ENCODE results near the gene OR4C45. TPM values are rescaled to one million over a fixed set of nuclear protein-coding genes. Genes with fewer than 3 reads are reported as not detected.
"Not testable (repeated sequence)": the region's sequence is repeated elsewhere in the genome, so short reads cannot be mapped to it uniquely, and the experiment has no call there.

The OR4C45 gene
- total RNA-seq (2014; rRNA removed; shearing (Covaris generic)): not detected in 2 replicates
- polyA plus RNA-seq (2015; cell fraction: cytosol; rRNA removed): not detected in 2 replicates
- polyA plus RNA-seq (2015; cell fraction: nucleus; rRNA removed): not detected in 2 replicates

- no peak for DNase-seq (ENCODE audit: low read depth, low spot score)
- in situ Hi-C loops (cut with HindIII; ENCODE audit: low pct_unique_long_range_greater_than_20kb, low sequenced_read_pairs): no loop called here
These were observed at the start of gene OR4C45 for GRCh38 chr11:50032574-50032973. Gene OR4C45 (plus strand): TSS chr11:50032874.

GRCh38 chr11:49995565-49995964 is 37.1 kb upstream of the OR4C45 start:
- in situ Hi-C loops (cut with HindIII; ENCODE audit: low pct_unique_long_range_greater_than_20kb, low sequenced_read_pairs): no loop called here
- peak; percentile 90 for DNase-seq (ENCODE audit: low read depth, low spot score)

- in situ Hi-C loops (cut with HindIII; ENCODE audit: low pct_unique_long_range_greater_than_20kb, low sequenced_read_pairs): no loop called here
- peak; percentile 54 for DNase-seq (ENCODE audit: low read depth, low spot score)
These were observed 2.5 kb upstream of the OR4C45 start for GRCh38 chr11:50030193-50030592.

GRCh38 chr11:50036239-50036638 is 3.6 kb downstream of the OR4C45 start:
- in situ Hi-C loops (cut with HindIII; ENCODE audit: low pct_unique_long_range_greater_than_20kb, low sequenced_read_pairs): not testable (repeated sequence)

GRCh38 chr11:50037251-50037650 is 4.6 kb downstream of the OR4C45 start:
- no peak for DNase-seq (ENCODE audit: low read depth, low spot score)

More at GRCh38 chr11:50036239-50036638, 3.6 kb downstream of the OR4C45 start:
- DNase-seq (ENCODE audit: low read depth, low spot score): not testable (repeated sequence)

GRCh38 chr11:50044647-50045046 is 12.0 kb downstream of the OR4C45 start:
- DNase-seq (ENCODE audit: low read depth, low spot score): no peak
- in situ Hi-C loops (cut with HindIII; ENCODE audit: low pct_unique_long_range_greater_than_20kb, low sequenced_read_pairs): no loop called here

More at GRCh38 chr11:50037251-50037650, 4.6 kb downstream of the OR4C45 start:
- in situ Hi-C loops (cut with HindIII; ENCODE audit: low pct_unique_long_range_greater_than_20kb, low sequenced_read_pairs): no loop called here

- in situ Hi-C loops (cut with HindIII; ENCODE audit: low pct_unique_long_range_greater_than_20kb, low sequenced_read_pairs): not testable (repeated sequence)
These were observed 30.4 kb downstream of the OR4C45 start for GRCh38 chr11:50063056-50063455.

GRCh38 chr11:50070389-50070788 is 37.7 kb downstream of the OR4C45 start:
- no peak for DNase-seq (ENCODE audit: low read depth, low spot score)
- in situ Hi-C loops (cut with HindIII; ENCODE audit: low pct_unique_long_range_greater_than_20kb, low sequenced_read_pairs): no loop called here

More at GRCh38 chr11:50063056-50063455, 30.4 kb downstream of the OR4C45 start:
- not testable (repeated sequence) for DNase-seq (ENCODE audit: low read depth, low spot score)

- in situ Hi-C loops (cut with HindIII; ENCODE audit: low pct_unique_long_range_greater_than_20kb, low sequenced_read_pairs): no loop called here
These were observed 39.0 kb downstream of the OR4C45 start for GRCh38 chr11:50071584-50072225.

GRCh38 chr11:50072226-50073112 is 39.8 kb downstream of the OR4C45 start:
- in situ Hi-C loops (cut with HindIII; ENCODE audit: low pct_unique_long_range_greater_than_20kb, low sequenced_read_pairs): no loop called here
- DNase-seq (ENCODE audit: low read depth, low spot score): no peak

More at GRCh38 chr11:50071584-50072225, 39.0 kb downstream of the OR4C45 start:
- DNase-seq (ENCODE audit: low read depth, low spot score): no peak

GRCh38 chr11:50073113-50074105 is 40.7 kb downstream of the OR4C45 start:
- no peak for DNase-seq (ENCODE audit: low read depth, low spot score)
- in situ Hi-C loops (cut with HindIII; ENCODE audit: low pct_unique_long_range_greater_than_20kb, low sequenced_read_pairs): no loop called here

GRCh38 chr11:50074161-50074560 is 41.5 kb downstream of the OR4C45 start:
- in situ Hi-C loops (cut with HindIII; ENCODE audit: low pct_unique_long_range_greater_than_20kb, low sequenced_read_pairs): no loop called here
- no peak for DNase-seq (ENCODE audit: low read depth, low spot score)

- no peak for DNase-seq (ENCODE audit: low read depth, low spot score)
- in situ Hi-C loops (cut with HindIII; ENCODE audit: low pct_unique_long_range_greater_than_20kb, low sequenced_read_pairs): no loop called here
These were observed 43.2 kb downstream of the OR4C45 start for GRCh38 chr11:50075856-50076255.

GRCh38 chr11:50077526-50077925 is 44.9 kb downstream of the OR4C45 start:
- DNase-seq (ENCODE audit: low read depth, low spot score): no peak

GRCh38 chr11:50078001-50078400 is 45.3 kb downstream of the OR4C45 start:
- no peak for DNase-seq (ENCODE audit: low read depth, low spot score)
- in situ Hi-C loops (cut with HindIII; ENCODE audit: low pct_unique_long_range_greater_than_20kb, low sequenced_read_pairs): no loop called here

More at GRCh38 chr11:50077526-50077925, 44.9 kb downstream of the OR4C45 start:
- in situ Hi-C loops (cut with HindIII; ENCODE audit: low pct_unique_long_range_greater_than_20kb, low sequenced_read_pairs): no loop called here

GRCh38 chr11:50078946-50079345 is 46.3 kb downstream of the OR4C45 start:
- in situ Hi-C loops (cut with HindIII; ENCODE audit: low pct_unique_long_range_greater_than_20kb, low sequenced_read_pairs); DNase-seq (ENCODE audit: low read depth, low spot score): not testable (repeated sequence)

- DNase-seq (ENCODE audit: low read depth, low spot score): no peak
- in situ Hi-C loops (cut with HindIII; ENCODE audit: low pct_unique_long_range_greater_than_20kb, low sequenced_read_pairs): no loop called here
These were observed 47.6 kb downstream of the OR4C45 start for GRCh38 chr11:50080256-50080655.

Measured in SK-MEL-5 (cell line).